Sigmoid colon (tissue), 3 donors: Measurements from ENCODE around the gene NOS1AP.

ENCODE experiments used
- CTCF ChIP-seq, 4 experiments: fragments of 450-650 bp in 3 of 4; fragments of 200-600 bp in 1 of 4; IDR thresholded peaks; one replicate each; pipeline ENCODE4 v1.5.1; 2016 to 2019; ENCODE audit warnings: antibody characterized with exemption in 4 of 4, mild to moderate bottlenecking in 3 of 4, moderate library complexity in 2 of 4
- POLR2A ChIP-seq, 2 donors: fragments of 450-650 bp; IDR thresholded peaks; one replicate each; pipeline ENCODE4 v1.6.1; 2016; ENCODE audit warnings: antibody characterized with exemption in 2 of 2, mild to moderate bottlenecking in 2 of 2, moderate library complexity in 2 of 2

- no peak for TF ChIP-seq CTCF (IDR thresholded peaks at IDR 0.05)
- no peak for TF ChIP-seq POLR2A (IDR thresholded peaks at IDR 0.05)
Observed at GRCh38 chr1:162142968-162143367, 73.5 kb downstream of the NOS1AP start.
